ENCODE results near the gene INTS14.

GRCh38 chr15:65646486-65646885 is 35.6 kb upstream of the INTS14 start:
- no peak for TF ChIP-seq CTCF (IDR thresholded peaks at IDR 0.05; ENCODE audit: low read depth, low read length)
- TF ChIP-seq EZH2phosphoT487 (IDR thresholded peaks at IDR 0.05; ENCODE audit: low read depth) = no peak
